SK-N-SH (cell line): Measurements from ENCODE around the gene HIPK4. TPM values are rescaled to one million over a fixed set of nuclear protein-coding genes. Genes with fewer than 3 reads are reported as not detected.

Source experiments
- CTCF ChIA-PET: fragments of 300-600, 350-600 bp; formaldehyde crosslinking; extraction: SDS; loops from one replicate; lab custom pipeline; 2021; lab: Yijun Ruan, JAX
- POLR2A ChIA-PET: fragments of 350-600 bp; sonication (Branson Sonifier 250); formaldehyde crosslinking; extraction: SDS; loops from one replicate; lab custom pipeline; 2020; ENCODE audit warnings: antibody characterized with exemption, inconsistent platforms; lab: Yijun Ruan, JAX
- DNase-seq: peaks from one replicate; pipeline ENCODE4 v3.0.0; 2012
- H2AFZ ChIP-seq: fragments of 200-600 bp; sonication (generic); 2 replicates; pipeline ENCODE4 v1.8.1; 2016; ENCODE audit warnings: antibody characterized with exemption, mild to moderate bottlenecking, low read depth
- H3F3A ChIP-seq: fragments of 200-600 bp; sonication (generic); replicated peaks from 2 replicates; pipeline ENCODE3; 2016; ENCODE audit warnings: antibody characterized with exemption, mild to moderate bottlenecking; ENCODE audit not compliant: insufficient read depth
- H3K27ac ChIP-seq, 2 experiments: fragments of 200-500 bp in 1 of 2; fragments of 200-600 bp in 1 of 2; sonication (Bioruptor generic) in 1 of 2; sonication (generic), shearing (Covaris generic) in 1 of 2; 2 replicates each; pipeline versions ENCODE4 v1.5.1 to v1.6.1; 2014 to 2016; ENCODE audit warnings: low read depth in 2 of 2, inconsistent platforms in 1 of 2, low read length in 1 of 2, mild to moderate bottlenecking in 1 of 2, mixed read lengths in 1 of 2
- H3K27me3 ChIP-seq: fragments of 200-600 bp; sonication (generic), shearing (Covaris generic); 2 replicates; pipeline ENCODE4 v1.6.1; 2016; ENCODE audit warnings: mixed run types; ENCODE audit not compliant: insufficient read depth
- H3K36me3 ChIP-seq, 2 experiments: fragments of 200-500 bp in 1 of 2; fragments of 200-600 bp in 1 of 2; sonication (Bioruptor generic) in 1 of 2; sonication (generic) in 1 of 2; replicated peaks in 1 of 2; 2 replicates each; pipeline versions ENCODE3 to v1.5.1; 2014 to 2016; ENCODE audit warnings: low read length in 1 of 2, mild to moderate bottlenecking in 1 of 2; ENCODE audit not compliant: insufficient read depth in 2 of 2, control insufficient read depth in 1 of 2
- H3K4me1 ChIP-seq, 2 experiments: fragments of 200-500 bp in 1 of 2; fragments of 200-600 bp in 1 of 2; sonication (Bioruptor generic) in 1 of 2; sonication (generic), shearing (Covaris generic) in 1 of 2; 2 replicates each; pipeline versions ENCODE4 v1.5.1 to v1.6.1; 2014 to 2016; ENCODE audit warnings: low read depth in 1 of 2, low read length in 1 of 2, mixed run types in 1 of 2; ENCODE audit not compliant: insufficient read depth in 2 of 2, control insufficient read depth in 1 of 2
- H3K4me2 ChIP-seq: fragments of 200-600 bp; sonication (generic), shearing (Covaris generic); 2 replicates; pipeline ENCODE4 v1.6.1; 2017; ENCODE audit warnings: mixed run types
- H3K4me3 ChIP-seq, 2 experiments: fragments of 200-500 bp in 1 of 2; fragments of 200-600 bp in 1 of 2; sonication (Bioruptor generic) in 1 of 2; sonication (generic), shearing (Covaris generic) in 1 of 2; 2 replicates each; pipeline versions ENCODE4 v1.5.1 to v1.8.1; 2014 to 2016; ENCODE audit warnings: low read depth in 2 of 2, inconsistent platforms in 1 of 2, low read length in 1 of 2, mild to moderate bottlenecking in 1 of 2, mixed read lengths in 1 of 2, moderate library complexity in 1 of 2
- H3K79me2 ChIP-seq: fragments of 200-600 bp; sonication (generic); 2 replicates; pipeline ENCODE4 v1.8.1; 2017; ENCODE audit warnings: mild to moderate bottlenecking; ENCODE audit not compliant: insufficient read depth
- H3K9ac ChIP-seq: fragments of 200-600 bp; sonication (generic); 2 replicates; pipeline ENCODE4 v1.6.1; 2017; ENCODE audit warnings: mixed run types
- H3K9me2 ChIP-seq: fragments of 200-600 bp; sonication (generic); 2 replicates; pipeline ENCODE4 v1.6.1; 2017; ENCODE audit warnings: mixed run types
- H3K9me3 ChIP-seq: fragments of 200-600 bp; sonication (generic); 2 replicates; pipeline ENCODE4 v1.6.1; 2017; ENCODE audit warnings: mixed run types, mild to moderate bottlenecking, moderate library complexity
- H4K20me1 ChIP-seq: fragments of 200-600 bp; sonication (generic); 2 replicates; pipeline ENCODE4 v1.6.1; 2017; ENCODE audit warnings: mild to moderate bottlenecking, mixed run types; ENCODE audit not compliant: insufficient read depth
- CHD2 ChIP-seq: fragments of 150-350 bp; IDR thresholded peaks from 2 replicates; pipeline ENCODE4 v1.6.1; 2018; ENCODE audit warnings: low read length; ENCODE audit not compliant: partially characterized antibody
- EZH2phosphoT487 ChIP-seq: fragments of 200-600 bp; sonication (generic); IDR thresholded peaks from 2 replicates; pipeline ENCODE4 v1.6.1; 2017; ENCODE audit warnings: low read depth, mixed run types, mild to moderate bottlenecking, antibody characterized with exemption, moderate library complexity, borderline replicate concordance
- FOSL2 ChIP-seq: IDR thresholded peaks from 2 replicates; pipeline ENCODE4 v1.4.0; 2012; ENCODE audit warnings: low read depth, mild to moderate bottlenecking, moderate library complexity, borderline replicate concordance
- FOXJ3 ChIP-seq: sonication (generic); formaldehyde crosslinking; IDR thresholded peaks from 2 replicates; pipeline ENCODE4 v1.5.1; 2020; ENCODE audit warnings: mild to moderate bottlenecking, missing genetic modification reagents
- FOXM1 ChIP-seq: IDR thresholded peaks from 2 replicates; pipeline ENCODE4 v1.4.0; 2012; ENCODE audit warnings: low read depth, mild to moderate bottlenecking
- GABPA ChIP-seq: IDR thresholded peaks from 2 replicates; pipeline ENCODE4 v1.4.0; 2012; ENCODE audit warnings: low read depth, mild to moderate bottlenecking
- MEF2A ChIP-seq: IDR thresholded peaks from 2 replicates; pipeline ENCODE4 v1.4.0; 2012; ENCODE audit warnings: low read depth, borderline replicate concordance
- NRF1 ChIP-seq: IDR thresholded peaks from 2 replicates; pipeline ENCODE4 v1.6.1; 2012; ENCODE audit warnings: low read depth, mild to moderate bottlenecking, low read length
- RXRA ChIP-seq: IDR thresholded peaks from 2 replicates; pipeline ENCODE4 v1.4.0; 2012; ENCODE audit warnings: low read depth, mild to moderate bottlenecking, borderline replicate concordance
- TCF12 ChIP-seq: IDR thresholded peaks from 2 replicates; pipeline ENCODE4 v1.4.0; 2012
- WGBS: methylation state at CpG from one replicate; pipeline ENCODE4 v1.1.6; 2017; ENCODE audit warnings: low lambda C conversion rate; 5-methylcytosine and 5-hydroxymethylcytosine counted together
- polyA plus RNA-seq, 3 experiments: library from polyadenylated mRNA; depleted of rRNA; stranded (reverse); fragments of >200 nt; gene quantifications; 2 replicates each; pipeline ENCODE4 v1.2.3, GENCODE V29; 2012
- TF ChIP-seq, protein P1 (sequence below): IDR thresholded peaks from 2 replicates; pipeline ENCODE4 v1.6.1; 2012; ENCODE audit warnings: mild to moderate bottlenecking, low read depth, low read length, moderate library complexity
- TF ChIP-seq, protein P2 (sequence below): IDR thresholded peaks from 2 replicates; pipeline ENCODE4; 2012

The HIPK4 gene
- polyA plus RNA-seq, 1 of the 3 experiments (the other 2 are of a cell fraction): 0.23 TPM

GRCh38 chr19:40381321-40381720 is 8.7 kb downstream of the HIPK4 start:
- TF ChIP-seq RXRA (no peak), MEF2A (no peak), CHD2 (no peak), NRF1 (no peak), EZH2phosphoT487 (no peak), FOXM1 (no peak), FOSL2 (no peak), GABPA (no peak), FOXJ3 (no peak), TCF12 (no peak)
- TF ChIP-seq, protein P1, sequence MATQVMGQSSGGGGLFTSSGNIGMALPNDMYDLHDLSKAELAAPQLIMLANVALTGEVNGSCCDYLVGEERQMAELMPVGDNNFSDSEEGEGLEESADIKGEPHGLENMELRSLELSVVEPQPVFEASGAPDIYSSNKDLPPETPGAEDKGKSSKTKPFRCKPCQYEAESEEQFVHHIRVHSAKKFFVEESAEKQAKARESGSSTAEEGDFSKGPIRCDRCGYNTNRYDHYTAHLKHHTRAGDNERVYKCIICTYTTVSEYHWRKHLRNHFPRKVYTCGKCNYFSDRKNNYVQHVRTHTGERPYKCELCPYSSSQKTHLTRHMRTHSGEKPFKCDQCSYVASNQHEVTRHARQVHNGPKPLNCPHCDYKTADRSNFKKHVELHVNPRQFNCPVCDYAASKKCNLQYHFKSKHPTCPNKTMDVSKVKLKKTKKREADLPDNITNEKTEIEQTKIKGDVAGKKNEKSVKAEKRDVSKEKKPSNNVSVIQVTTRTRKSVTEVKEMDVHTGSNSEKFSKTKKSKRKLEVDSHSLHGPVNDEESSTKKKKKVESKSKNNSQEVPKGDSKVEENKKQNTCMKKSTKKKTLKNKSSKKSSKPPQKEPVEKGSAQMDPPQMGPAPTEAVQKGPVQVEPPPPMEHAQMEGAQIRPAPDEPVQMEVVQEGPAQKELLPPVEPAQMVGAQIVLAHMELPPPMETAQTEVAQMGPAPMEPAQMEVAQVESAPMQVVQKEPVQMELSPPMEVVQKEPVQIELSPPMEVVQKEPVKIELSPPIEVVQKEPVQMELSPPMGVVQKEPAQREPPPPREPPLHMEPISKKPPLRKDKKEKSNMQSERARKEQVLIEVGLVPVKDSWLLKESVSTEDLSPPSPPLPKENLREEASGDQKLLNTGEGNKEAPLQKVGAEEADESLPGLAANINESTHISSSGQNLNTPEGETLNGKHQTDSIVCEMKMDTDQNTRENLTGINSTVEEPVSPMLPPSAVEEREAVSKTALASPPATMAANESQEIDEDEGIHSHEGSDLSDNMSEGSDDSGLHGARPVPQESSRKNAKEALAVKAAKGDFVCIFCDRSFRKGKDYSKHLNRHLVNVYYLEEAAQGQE: no peak
- TF ChIP-seq, protein P2, sequence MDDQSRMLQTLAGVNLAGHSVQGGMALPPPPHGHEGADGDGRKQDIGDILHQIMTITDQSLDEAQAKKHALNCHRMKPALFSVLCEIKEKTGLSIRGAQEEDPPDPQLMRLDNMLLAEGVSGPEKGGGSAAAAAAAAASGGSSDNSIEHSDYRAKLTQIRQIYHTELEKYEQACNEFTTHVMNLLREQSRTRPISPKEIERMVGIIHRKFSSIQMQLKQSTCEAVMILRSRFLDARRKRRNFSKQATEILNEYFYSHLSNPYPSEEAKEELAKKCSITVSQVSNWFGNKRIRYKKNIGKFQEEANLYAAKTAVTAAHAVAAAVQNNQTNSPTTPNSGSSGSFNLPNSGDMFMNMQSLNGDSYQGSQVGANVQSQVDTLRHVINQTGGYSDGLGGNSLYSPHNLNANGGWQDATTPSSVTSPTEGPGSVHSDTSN: no peak
- H3K79me2 ChIP-seq: no peaks in the 10 kb centered on the region
- ChIA-PET CTCF (interaction anchor here (1.0 to 1.5 kb wide), 2 partner anchors 14 to 22 kb away, joined by 3 to 4 read pairs; no protein-coding TSS in a partner anchor), POLR2A (interaction anchor here (1.3 kb wide), 1 partner anchor 16 kb away, joined by 3 read pairs; no protein-coding TSS in a partner anchor)
- no peak overlapping the region for H3K4me3 ChIP-seq
- H3F3A ChIP-seq: no peaks in the 10 kb centered on the region
- H3K4me2 ChIP-seq: no peak overlapping the region
- no peaks in the 10 kb centered on the region for H3K4me1 ChIP-seq
- no peaks in the 10 kb centered on the region for H3K9me3 ChIP-seq
- H3K9ac ChIP-seq: no peak overlapping the region
- DNase-seq: peak; percentile 33
- 72% methylated on average over 3 of the region's 3 CpGs for WGBS
- H3K9me2 ChIP-seq: no peaks in the 10 kb centered on the region
- no peak overlapping the region for H3K27ac ChIP-seq
- peaks cover 0 to 19% of the 10 kb centered on the region in 2 experiments for H3K36me3 ChIP-seq
- H4K20me1 ChIP-seq: no peaks in the 10 kb centered on the region
- H2AFZ ChIP-seq: no peak overlapping the region
- no peaks in the 10 kb centered on the region for H3K27me3 ChIP-seq
